Peyer's patch (tissue), 4 donors: ENCODE results near the gene CCDC157. TPM values are rescaled to one million over a fixed set of nuclear protein-coding genes. Genes with fewer than 3 reads are reported as not detected.

Source experiments
- DNase-seq, 3 donors: peaks; one replicate each; pipeline ENCODE4 v3.0.0-alpha.2; 2017 to 2019
- H3K27ac ChIP-seq, 4 donors: fragments of 200-600 bp; sonication (generic); one replicate each; pipeline ENCODE4 v1.5.1; 2016 to 2019
- H3K27me3 ChIP-seq, 2 donors: fragments of 200-600 bp; sonication (generic); one replicate each; pipeline ENCODE4 v1.5.1; 2019
- H3K36me3 ChIP-seq, 3 donors: fragments of 200-600 bp; sonication (generic); one replicate each; pipeline ENCODE4 v1.5.1; 2016 to 2019
- H3K4me1 ChIP-seq, 4 donors: fragments of 200-600 bp; sonication (generic); one replicate each; pipeline ENCODE4 v1.5.1; 2016 to 2019
- H3K4me3 ChIP-seq, 4 donors: fragments of 200-600 bp; sonication (generic); 1 replicate in 3 of 4; 2 replicates in 1 of 4; pipeline ENCODE4 v1.5.1; 2016 to 2019; ENCODE audit warnings: mild to moderate bottlenecking in 1 of 4
- H3K9me3 ChIP-seq, 4 donors: fragments of 200-600 bp; sonication (generic); one replicate each; pipeline ENCODE4 v1.5.1; 2016 to 2019; ENCODE audit warnings: mild to moderate bottlenecking in 1 of 4
- POLR2A ChIP-seq, 2 donors: fragments of 450-650 bp; IDR thresholded peaks; one replicate each; pipeline ENCODE4 v1.5.1; 2017; ENCODE audit warnings: antibody characterized with exemption in 2 of 2, mild to moderate bottlenecking in 2 of 2, moderate library complexity in 2 of 2
- total RNA-seq, 4 donors: library from RNA; depleted of rRNA; stranded (reverse); fragments of >200 nt; gene quantifications; one replicate each; pipeline ENCODE4 v1.1.0, GENCODE V29; 2016
- TF ChIP-seq, protein P1 (sequence below), 6 experiments: fragments of 450-650 bp in 4 of 6; fragments of 200-600 bp in 2 of 6; sonication (generic) in 1 of 6; IDR thresholded peaks; one replicate each; pipeline ENCODE4 v1.5.1; 2017 to 2019; ENCODE audit warnings: antibody characterized with exemption in 6 of 6, mild to moderate bottlenecking in 3 of 6, moderate library complexity in 1 of 6

Gene CCDC157
- total RNA-seq, 4 donors from 2014 or later = 3.5 to 8.8 (median 6.9) TPM

GRCh38 chr22:30380011-30380410 lies 23.2 kb downstream of the CCDC157 start:
- no peak for TF ChIP-seq POLR2A (IDR thresholded peaks at IDR 0.05)
- TF ChIP-seq, protein P1, sequence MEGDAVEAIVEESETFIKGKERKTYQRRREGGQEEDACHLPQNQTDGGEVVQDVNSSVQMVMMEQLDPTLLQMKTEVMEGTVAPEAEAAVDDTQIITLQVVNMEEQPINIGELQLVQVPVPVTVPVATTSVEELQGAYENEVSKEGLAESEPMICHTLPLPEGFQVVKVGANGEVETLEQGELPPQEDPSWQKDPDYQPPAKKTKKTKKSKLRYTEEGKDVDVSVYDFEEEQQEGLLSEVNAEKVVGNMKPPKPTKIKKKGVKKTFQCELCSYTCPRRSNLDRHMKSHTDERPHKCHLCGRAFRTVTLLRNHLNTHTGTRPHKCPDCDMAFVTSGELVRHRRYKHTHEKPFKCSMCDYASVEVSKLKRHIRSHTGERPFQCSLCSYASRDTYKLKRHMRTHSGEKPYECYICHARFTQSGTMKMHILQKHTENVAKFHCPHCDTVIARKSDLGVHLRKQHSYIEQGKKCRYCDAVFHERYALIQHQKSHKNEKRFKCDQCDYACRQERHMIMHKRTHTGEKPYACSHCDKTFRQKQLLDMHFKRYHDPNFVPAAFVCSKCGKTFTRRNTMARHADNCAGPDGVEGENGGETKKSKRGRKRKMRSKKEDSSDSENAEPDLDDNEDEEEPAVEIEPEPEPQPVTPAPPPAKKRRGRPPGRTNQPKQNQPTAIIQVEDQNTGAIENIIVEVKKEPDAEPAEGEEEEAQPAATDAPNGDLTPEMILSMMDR (IDR thresholded peaks at IDR 0.05) = no peak
- no peak overlapping the region for H3K4me3 ChIP-seq
- no peaks in the 10 kb centered on the region for H3K27me3 ChIP-seq
- DNase-seq = peak in 1 of 3 donors; percentile 43
- H3K36me3 ChIP-seq = no peaks in the 10 kb centered on the region
- no peaks in the 10 kb centered on the region for H3K9me3 ChIP-seq
- H3K27ac ChIP-seq = no peak overlapping the region
- no peaks in the 10 kb centered on the region for H3K4me1 ChIP-seq

DNA sequence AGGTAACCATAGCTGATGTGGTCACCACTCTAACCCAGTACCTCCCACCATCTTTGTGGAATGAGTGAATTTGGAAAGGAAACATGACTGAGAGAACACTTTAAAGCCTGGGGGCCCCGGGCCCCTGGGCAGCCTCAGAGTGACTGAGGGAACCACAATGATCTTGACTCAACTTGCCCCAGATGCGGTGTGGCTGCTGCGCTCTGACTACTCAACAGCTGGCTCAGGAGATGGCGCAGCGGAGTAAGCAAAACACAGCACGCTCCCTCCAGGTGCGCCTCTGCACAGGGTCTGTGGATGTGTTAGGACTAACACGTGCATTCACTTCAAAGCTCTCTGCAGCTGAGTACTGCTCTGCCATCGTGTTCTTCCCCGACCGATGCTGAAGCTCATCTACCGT lies 24.5 kb downstream of the CCDC157 start:
- H3K9me3 ChIP-seq = no peaks in the 10 kb centered on the region
- DNase-seq = no peak
- no peaks in the 10 kb centered on the region for H3K27me3 ChIP-seq
- no peaks in the 10 kb centered on the region for H3K36me3 ChIP-seq
- TF ChIP-seq, protein P1 (IDR thresholded peaks at IDR 0.05) = no peak
- no peak for TF ChIP-seq POLR2A (IDR thresholded peaks at IDR 0.05)
- no peak overlapping the region for H3K4me3 ChIP-seq
- H3K4me1 ChIP-seq = peaks cover 0 to 2% (median 0%) of the 10 kb centered on the region in 4 donors
- H3K27ac ChIP-seq = no peak overlapping the region

GRCh38 chr22:30382340-30382739 lies 25.5 kb downstream of the CCDC157 start:
- H3K27me3 ChIP-seq = no peaks in the 10 kb centered on the region
- TF ChIP-seq POLR2A (IDR thresholded peaks at IDR 0.05) = no peak
- TF ChIP-seq, protein P1 (IDR thresholded peaks at IDR 0.05) = no peak

DNA sequence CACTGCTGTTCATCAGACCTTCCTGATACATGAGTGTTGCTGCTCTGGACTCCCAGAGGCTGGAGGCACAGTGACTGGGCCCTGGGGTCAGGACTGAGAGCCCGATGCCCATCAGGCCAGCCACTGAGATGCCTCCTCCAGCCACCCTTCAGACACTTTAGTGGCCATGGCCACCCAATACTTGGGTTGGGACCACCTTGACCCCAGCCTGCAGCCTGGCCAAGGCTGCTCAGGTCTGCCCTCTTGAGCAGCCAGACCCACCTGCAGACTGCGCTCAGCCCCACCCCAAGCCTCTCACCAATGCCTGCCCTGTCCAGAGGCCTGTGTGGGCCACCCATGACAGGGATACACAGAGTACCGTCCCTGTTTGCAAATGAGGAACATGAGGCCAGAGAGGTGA lies 26.3 kb downstream of the CCDC157 start:
- DNase-seq = no peak
- TF ChIP-seq, protein P1 (IDR thresholded peaks at IDR 0.05) = no peak
- no peak for TF ChIP-seq POLR2A (IDR thresholded peaks at IDR 0.05)
- Histone ChIP-seq H3K4me1 (peaks cover 0 to 13% (median 3%) of the 10 kb centered on the region in 4 donors), H3K27me3 (no peaks in the 10 kb centered on the region), H3K4me3 (no peak overlapping the region), H3K27ac (no peak overlapping the region), H3K9me3 (no peaks in the 10 kb centered on the region), H3K36me3 (no peaks in the 10 kb centered on the region)

More at GRCh38 chr22:30382340-30382739, 25.5 kb downstream of the CCDC157 start:
- no peak for DNase-seq
- Histone ChIP-seq H3K36me3 (no peaks in the 10 kb centered on the region), H3K9me3 (no peaks in the 10 kb centered on the region), H3K27ac (no peak overlapping the region), H3K4me3 (no peak overlapping the region), H3K4me1 (peaks cover 0 to 8% (median 3%) of the 10 kb centered on the region in 4 donors)

GRCh38 chr22:30385942-30386341 lies 29.1 kb downstream of the CCDC157 start:
- H3K4me3 ChIP-seq = no peak overlapping the region
- peaks cover 0 to 13% (median 3%) of the 10 kb centered on the region in 4 donors for H3K4me1 ChIP-seq
- H3K9me3 ChIP-seq = no peaks in the 10 kb centered on the region
- H3K36me3 ChIP-seq = no peaks in the 10 kb centered on the region
- H3K27me3 ChIP-seq = no peaks in the 10 kb centered on the region
- no peak for TF ChIP-seq POLR2A (IDR thresholded peaks at IDR 0.05)
- TF ChIP-seq, protein P1 (IDR thresholded peaks at IDR 0.05) = no peak
- DNase-seq = no peak
- H3K27ac ChIP-seq = no peak overlapping the region

GRCh38 chr22:30386608-30386959 lies 29.8 kb downstream of the CCDC157 start:
- H3K4me1 ChIP-seq = peaks cover 0 to 13% (median 3%) of the 10 kb centered on the region in 4 donors
- H3K27me3 ChIP-seq = no peaks in the 10 kb centered on the region
- TF ChIP-seq POLR2A (IDR thresholded peaks at IDR 0.05) = no peak
- TF ChIP-seq, protein P1 (IDR thresholded peaks at IDR 0.05) = no peak
- DNase-seq = no peak
- H3K9me3 ChIP-seq = no peaks in the 10 kb centered on the region
- H3K4me3 ChIP-seq = peak overlapping the region; percentile 44 to 96 (median 61)
- no peaks in the 10 kb centered on the region for H3K36me3 ChIP-seq
- H3K27ac ChIP-seq = peak overlapping the region; percentile 55 to 89 (median 68)
